Progenitor cell of endocrine pancreas (in vitro differentiated cells): ENCODE measurements around the gene RFC2. TPM values are rescaled to one million over a fixed set of nuclear protein-coding genes. Genes with fewer than 3 reads are reported as not detected.

Experiments
- DNase-seq: peaks from one replicate; pipeline ENCODE4 v3.0.0; 2021; ENCODE audit warnings: low spot score; ENCODE audit not compliant: unreplicated experiment
- H3K27ac Mint-ChIP-seq: 2 replicates; pipeline ENCODE4 v1.8.0; 2021; ENCODE audit warnings: mild to moderate bottlenecking, moderate library complexity, mixed read lengths
- H3K27me3 Mint-ChIP-seq: 2 replicates; pipeline ENCODE4 v1.8.0; 2021; ENCODE audit warnings: mixed read lengths
- H3K36me3 Mint-ChIP-seq: 2 replicates; pipeline ENCODE4 v1.8.0; 2022; ENCODE audit warnings: mixed read lengths; ENCODE audit not compliant: insufficient read depth
- H3K4me1 Mint-ChIP-seq: 2 replicates; pipeline ENCODE4 v1.8.0; 2021; ENCODE audit warnings: low read depth, mixed read lengths
- H3K4me3 Mint-ChIP-seq: 2 replicates; pipeline ENCODE4 v1.8.0; 2021; ENCODE audit warnings: low read depth, mild to moderate bottlenecking, moderate library complexity, mixed read lengths
- H3K9me3 Mint-ChIP-seq: 2 replicates; pipeline ENCODE4 v1.8.0; 2021; ENCODE audit warnings: low read depth, mixed read lengths
- long read RNA-seq: library from polyadenylated mRNA; unstranded; transcript quantifications from one replicate; pipeline ENCODE4 v2.0.0, GENCODE V29; 2020
- total RNA-seq: library from RNA; stranded (reverse); gene quantifications from 2 replicates; pipeline ENCODE4 v1.2.1, GENCODE V29; 2021
- TF ChIP-seq, protein P1 (sequence below): fragments of 200-600 bp; sonication (generic); IDR thresholded peaks from one replicate; pipeline ENCODE4 v1.5.0; 2021; ENCODE audit warnings: antibody characterized with exemption, mild to moderate bottlenecking; ENCODE audit not compliant: unreplicated experiment

RFC2 gene
- 37.0 and 42.1 TPM in 2 replicates for total RNA-seq
- long read RNA-seq, transcript RFC2-201 (11 exons, 1,695 nt) = major isoform, 93 of 117 reads
- long read RNA-seq, transcript RFC2-202 (10 exons, 1,576 nt) = minor isoform, 9 of 117 reads
- long read RNA-seq, partial matches to known transcripts = 1 of 117 reads
- long read RNA-seq, other reads (novel, unspliced or antisense) = 10 of 117 reads

DNA sequence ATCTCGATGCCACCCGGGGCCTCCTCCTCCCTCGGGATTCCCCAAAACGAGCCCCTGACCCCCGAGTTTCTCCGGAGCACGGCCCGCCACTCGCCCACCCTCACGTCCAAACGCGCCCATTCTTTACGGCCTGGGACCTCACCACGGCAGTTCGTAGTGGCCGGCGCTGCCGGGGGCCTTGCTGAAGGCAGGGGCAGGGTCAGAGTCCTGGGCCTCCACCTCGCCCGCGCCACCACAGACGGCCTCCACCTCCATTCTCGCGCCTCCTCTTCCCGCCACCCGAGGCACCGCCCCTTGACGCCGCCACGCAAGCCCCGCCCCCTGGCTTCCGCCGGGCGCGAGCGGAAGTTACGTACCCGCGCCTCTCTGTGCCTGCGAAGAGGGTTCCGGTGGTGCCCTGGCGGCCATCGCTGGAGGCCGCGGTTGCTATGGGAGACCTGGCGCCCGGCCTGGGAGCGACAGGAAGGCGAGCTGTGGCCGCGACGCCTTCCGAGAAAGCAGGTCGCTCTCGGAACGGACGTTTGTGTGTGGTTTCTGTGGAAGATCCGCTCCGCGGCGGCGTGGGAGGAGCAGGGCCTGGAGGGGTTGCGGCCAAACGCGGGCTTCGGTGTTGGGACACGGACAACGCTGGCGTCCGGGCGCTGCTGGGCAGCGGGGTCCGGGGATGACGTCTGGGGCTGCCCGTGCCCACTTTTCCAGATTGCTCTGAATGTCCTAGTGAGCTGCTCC, at the start of gene RFC2:
RFC2 (minus strand) TSS at position 271 of the 729 bp plus-strand sequence; CDS start at position 255, 16 bp downstream.
- peak; percentile 97 for DNase-seq
- H3K27me3 Mint-ChIP-seq = no peaks in the 10 kb centered on the region
- H3K27ac Mint-ChIP-seq = peak within 1 kb of the TSS; percentile 99
- peak within 1 kb of the TSS; percentile 96 for H3K4me3 Mint-ChIP-seq
- no peaks in the 10 kb centered on the region for H3K9me3 Mint-ChIP-seq
- H3K36me3 Mint-ChIP-seq = peaks cover 17% of the 10 kb centered on the region
- peaks cover 17% of the 10 kb centered on the region for H3K4me1 Mint-ChIP-seq
- TF ChIP-seq, protein P1, sequence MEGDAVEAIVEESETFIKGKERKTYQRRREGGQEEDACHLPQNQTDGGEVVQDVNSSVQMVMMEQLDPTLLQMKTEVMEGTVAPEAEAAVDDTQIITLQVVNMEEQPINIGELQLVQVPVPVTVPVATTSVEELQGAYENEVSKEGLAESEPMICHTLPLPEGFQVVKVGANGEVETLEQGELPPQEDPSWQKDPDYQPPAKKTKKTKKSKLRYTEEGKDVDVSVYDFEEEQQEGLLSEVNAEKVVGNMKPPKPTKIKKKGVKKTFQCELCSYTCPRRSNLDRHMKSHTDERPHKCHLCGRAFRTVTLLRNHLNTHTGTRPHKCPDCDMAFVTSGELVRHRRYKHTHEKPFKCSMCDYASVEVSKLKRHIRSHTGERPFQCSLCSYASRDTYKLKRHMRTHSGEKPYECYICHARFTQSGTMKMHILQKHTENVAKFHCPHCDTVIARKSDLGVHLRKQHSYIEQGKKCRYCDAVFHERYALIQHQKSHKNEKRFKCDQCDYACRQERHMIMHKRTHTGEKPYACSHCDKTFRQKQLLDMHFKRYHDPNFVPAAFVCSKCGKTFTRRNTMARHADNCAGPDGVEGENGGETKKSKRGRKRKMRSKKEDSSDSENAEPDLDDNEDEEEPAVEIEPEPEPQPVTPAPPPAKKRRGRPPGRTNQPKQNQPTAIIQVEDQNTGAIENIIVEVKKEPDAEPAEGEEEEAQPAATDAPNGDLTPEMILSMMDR = peak; percentile 49

DNA sequence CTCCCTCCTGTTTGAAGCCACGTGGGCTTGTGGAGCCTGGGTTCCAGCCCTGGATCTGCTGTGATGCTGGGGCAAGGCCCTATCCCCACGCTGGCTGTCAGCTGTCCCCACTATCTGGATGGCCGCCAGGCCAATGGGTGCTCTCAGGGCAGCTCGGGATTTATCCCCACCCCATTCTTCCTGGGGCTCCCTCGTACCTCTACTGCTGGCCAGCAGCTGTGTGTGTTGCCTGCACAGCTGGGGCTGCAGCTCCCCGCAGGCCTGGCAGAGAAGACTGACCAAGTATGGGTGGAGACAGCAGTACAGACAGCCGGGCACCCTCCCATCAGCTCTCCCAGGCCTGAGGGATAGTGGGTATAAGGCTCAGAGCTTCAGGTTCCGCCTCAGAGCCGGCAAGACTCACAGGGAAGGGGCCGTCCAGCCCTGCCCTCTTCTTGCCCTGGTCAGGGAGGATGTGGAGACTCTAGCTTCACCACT, 48.6 kb upstream of the RFC2 start:
- Mint-ChIP-seq H3K36me3 (peaks cover 2% of the 10 kb centered on the region), H3K4me3 (no peak overlapping the region), H3K4me1 (peaks cover 2% of the 10 kb centered on the region), H3K27ac (no peak overlapping the region), H3K27me3 (no peaks in the 10 kb centered on the region), H3K9me3 (no peaks in the 10 kb centered on the region)
- TF ChIP-seq, protein P1 = no peak
- no peak for DNase-seq

DNA sequence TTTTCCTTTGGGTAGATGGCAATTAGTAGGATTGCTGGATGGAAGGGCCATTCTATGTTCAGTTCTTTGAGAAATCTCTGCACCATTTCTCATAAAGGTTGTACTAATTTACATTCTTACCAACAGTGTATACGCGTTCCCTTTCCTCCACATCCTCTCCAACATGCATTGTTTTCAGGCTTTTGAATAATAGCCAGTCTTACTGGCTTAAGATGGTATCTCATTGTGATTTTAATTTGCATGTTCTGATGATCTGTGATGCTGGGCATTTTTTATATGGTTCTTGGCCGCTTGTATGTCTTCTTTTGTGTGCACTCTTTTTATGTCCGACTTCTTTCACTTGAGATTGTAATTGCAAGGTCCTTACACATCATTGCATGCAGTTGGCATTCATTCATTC, 46.7 kb upstream of the RFC2 start:
- Mint-ChIP-seq H3K36me3 (peaks cover 4% of the 10 kb centered on the region), H3K9me3 (no peaks in the 10 kb centered on the region), H3K27me3 (no peaks in the 10 kb centered on the region), H3K4me1 (no peaks in the 10 kb centered on the region), H3K4me3 (no peak overlapping the region), H3K27ac (no peak overlapping the region)
- DNase-seq = no peak
- TF ChIP-seq, protein P1 = no peak

DNA sequence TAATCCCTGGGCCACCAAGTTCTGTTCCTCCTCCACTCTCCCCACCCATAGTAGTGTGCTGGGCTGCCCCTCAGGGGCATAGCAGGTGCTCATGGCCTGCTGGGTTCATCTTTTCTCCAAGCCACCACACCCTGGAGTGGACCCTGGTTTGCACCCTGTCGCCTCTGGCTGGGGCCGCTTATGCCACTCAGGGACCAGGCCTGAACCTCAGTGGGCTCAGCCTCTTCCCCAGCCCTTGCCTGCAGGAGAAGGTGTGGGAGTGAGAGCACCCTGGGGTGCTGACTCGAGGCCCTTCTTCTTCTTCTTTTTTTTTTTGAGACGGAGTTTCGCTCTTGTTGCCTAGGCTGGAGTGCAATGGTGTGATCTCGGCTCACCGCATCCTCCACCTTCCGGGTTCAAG, 45.2 kb upstream of the RFC2 start:
- DNase-seq = no peak
- Mint-ChIP-seq H3K27ac (no peak overlapping the region), H3K4me3 (no peak overlapping the region), H3K9me3 (no peaks in the 10 kb centered on the region), H3K4me1 (peaks cover 8% of the 10 kb centered on the region), H3K27me3 (no peaks in the 10 kb centered on the region), H3K36me3 (peaks cover 4% of the 10 kb centered on the region)
- TF ChIP-seq, protein P1 = no peak

DNA sequence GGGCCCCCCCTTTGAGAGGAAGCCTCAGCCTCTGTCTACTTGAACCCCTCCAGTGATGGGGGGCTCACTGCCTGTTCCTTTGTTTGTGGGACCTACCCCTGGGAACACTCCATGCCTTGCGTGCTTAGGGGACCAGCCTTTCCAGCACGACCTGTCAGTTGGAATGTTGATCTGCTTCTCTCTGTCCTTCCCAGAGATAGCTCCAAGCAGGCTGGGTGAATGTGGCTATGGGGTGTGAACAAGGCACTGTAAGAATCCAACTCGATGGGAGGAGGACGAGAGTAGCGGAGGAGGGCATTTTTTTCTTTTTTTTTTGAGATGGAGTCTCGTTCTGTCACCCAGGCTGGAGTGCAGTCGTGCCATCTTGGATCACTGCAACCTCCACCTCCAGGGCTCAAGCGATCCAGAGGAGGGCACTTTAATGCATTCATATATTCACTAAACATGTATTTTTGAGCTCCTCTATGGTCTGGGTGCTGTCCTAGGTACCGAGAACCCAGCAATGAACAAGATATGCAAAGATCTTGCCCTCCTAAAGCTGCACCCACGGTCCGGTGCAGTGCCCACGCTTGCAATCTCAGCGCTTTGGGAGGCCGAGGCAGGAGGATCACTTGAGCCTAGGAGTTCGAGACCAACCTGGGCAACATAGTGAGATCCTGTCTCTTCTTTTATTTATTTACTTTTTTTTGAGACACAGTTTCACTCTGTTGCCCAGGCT, 43.5 kb upstream of the RFC2 start:
- H3K36me3 Mint-ChIP-seq = peaks cover 4% of the 10 kb centered on the region
- no peak overlapping the region for H3K4me3 Mint-ChIP-seq
- peaks cover 23% of the 10 kb centered on the region for H3K4me1 Mint-ChIP-seq
- no peaks in the 10 kb centered on the region for H3K9me3 Mint-ChIP-seq
- DNase-seq = no peak
- TF ChIP-seq, protein P1 = no peak
- H3K27me3 Mint-ChIP-seq = no peaks in the 10 kb centered on the region
- H3K27ac Mint-ChIP-seq = no peak overlapping the region
